Upper lobe of right lung (tissue), 1 donor: ENCODE results near the gene ROM1. TPM values are rescaled to one million over a fixed set of nuclear protein-coding genes. Genes with fewer than 3 reads are reported as not detected.
A peak's percentile ranks its signal among the peaks of the same experiment; 100 is the strongest.
"Not testable (repeated sequence)": the region's sequence is repeated elsewhere in the genome, so short reads cannot be mapped to it uniquely, and the experiment has no call there.

Experiments
- ATAC-seq: fragments of 200-7000 bp; cut with Tn5 transposase; one replicate; pipeline ENCODE4 v1.9.1; 2020; ENCODE audit warnings: mild to moderate bottlenecking, moderate library complexity
- DNase-seq: peaks from one replicate; pipeline ENCODE4 v3.0.0-alpha.2; 2020
- H3K27ac ChIP-seq: fragments of 200-600 bp; one replicate; pipeline ENCODE4 v1.8.0; 2022
- H3K27me3 ChIP-seq: fragments of 200-600 bp; one replicate; pipeline ENCODE4 v1.8.0; 2022; ENCODE audit warnings: mild to moderate bottlenecking
- H3K36me3 ChIP-seq: fragments of 200-600 bp; one replicate; pipeline ENCODE4 v1.8.0; 2022
- H3K4me1 ChIP-seq: fragments of 200-600 bp; one replicate; pipeline ENCODE4 v1.8.0; 2022
- H3K4me3 ChIP-seq: fragments of 200-600 bp; one replicate; pipeline ENCODE4 v1.8.0; 2022; ENCODE audit warnings: mild to moderate bottlenecking
- H3K9me3 ChIP-seq: fragments of 200-600 bp; one replicate; pipeline ENCODE4 v1.8.0; 2022
- intact Hi-C: fragments of 100-400 bp; cut with DNase I; formaldehyde crosslinking; loops from one replicate; pipeline ENCODE4 v1.11.0; 2022
- total RNA-seq: library from RNA; stranded (reverse); fragmentation: NEBNext Ultra II Directional; extraction: Animal tissue kit (Norgen Biotek cat#: 25700); gene quantifications from one replicate; pipeline ENCODE4 v1.2.1, GENCODE V29; 2021
- TF ChIP-seq, protein P1 (sequence below): fragments of 200-600 bp; IDR thresholded peaks from one replicate; pipeline ENCODE4 v1.8.0; 2022; ENCODE audit warnings: antibody characterized with exemption
- donor health status: DM: no; HTN: yes; CAD: no; lungs with severe emphysema.

The ROM1 gene
- total RNA-seq, 1 donor from 2014 or later: 5.2 TPM

DNA sequence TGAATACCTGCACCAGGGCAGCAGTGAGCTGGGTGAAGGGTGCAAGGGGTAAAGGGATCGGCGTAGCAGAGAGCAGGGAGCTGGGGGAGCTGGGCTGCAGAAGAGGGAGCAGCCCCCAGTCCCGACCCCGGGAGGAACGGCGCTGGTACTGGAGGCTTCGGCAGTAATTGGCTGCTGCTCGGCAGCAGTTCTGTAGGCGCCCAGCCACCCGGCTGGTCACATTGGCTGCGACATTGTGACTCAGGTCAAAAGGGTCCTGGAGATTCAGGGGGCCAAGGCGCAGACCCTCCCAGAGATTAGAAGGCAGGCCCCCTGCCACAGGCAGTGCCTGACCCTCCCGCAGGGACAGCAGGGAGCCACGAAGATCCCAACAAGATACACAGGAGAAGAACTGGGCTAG, 37.2 kb upstream of the ROM1 start:
- H3K27me3 ChIP-seq: no peaks in the 10 kb centered on the region
- no peak overlapping the region for H3K4me3 ChIP-seq
- H3K4me1 ChIP-seq: peaks cover 32% of the 10 kb centered on the region
- DNase-seq: no peak
- no peaks in the 10 kb centered on the region for H3K9me3 ChIP-seq
- H3K36me3 ChIP-seq: peaks cover 53% of the 10 kb centered on the region
- TF ChIP-seq, protein P1, sequence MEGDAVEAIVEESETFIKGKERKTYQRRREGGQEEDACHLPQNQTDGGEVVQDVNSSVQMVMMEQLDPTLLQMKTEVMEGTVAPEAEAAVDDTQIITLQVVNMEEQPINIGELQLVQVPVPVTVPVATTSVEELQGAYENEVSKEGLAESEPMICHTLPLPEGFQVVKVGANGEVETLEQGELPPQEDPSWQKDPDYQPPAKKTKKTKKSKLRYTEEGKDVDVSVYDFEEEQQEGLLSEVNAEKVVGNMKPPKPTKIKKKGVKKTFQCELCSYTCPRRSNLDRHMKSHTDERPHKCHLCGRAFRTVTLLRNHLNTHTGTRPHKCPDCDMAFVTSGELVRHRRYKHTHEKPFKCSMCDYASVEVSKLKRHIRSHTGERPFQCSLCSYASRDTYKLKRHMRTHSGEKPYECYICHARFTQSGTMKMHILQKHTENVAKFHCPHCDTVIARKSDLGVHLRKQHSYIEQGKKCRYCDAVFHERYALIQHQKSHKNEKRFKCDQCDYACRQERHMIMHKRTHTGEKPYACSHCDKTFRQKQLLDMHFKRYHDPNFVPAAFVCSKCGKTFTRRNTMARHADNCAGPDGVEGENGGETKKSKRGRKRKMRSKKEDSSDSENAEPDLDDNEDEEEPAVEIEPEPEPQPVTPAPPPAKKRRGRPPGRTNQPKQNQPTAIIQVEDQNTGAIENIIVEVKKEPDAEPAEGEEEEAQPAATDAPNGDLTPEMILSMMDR: no peak
- intact Hi-C loops: no loop called here
- peak overlapping the region; percentile 92 for H3K27ac ChIP-seq
- ATAC-seq: no peak

DNA sequence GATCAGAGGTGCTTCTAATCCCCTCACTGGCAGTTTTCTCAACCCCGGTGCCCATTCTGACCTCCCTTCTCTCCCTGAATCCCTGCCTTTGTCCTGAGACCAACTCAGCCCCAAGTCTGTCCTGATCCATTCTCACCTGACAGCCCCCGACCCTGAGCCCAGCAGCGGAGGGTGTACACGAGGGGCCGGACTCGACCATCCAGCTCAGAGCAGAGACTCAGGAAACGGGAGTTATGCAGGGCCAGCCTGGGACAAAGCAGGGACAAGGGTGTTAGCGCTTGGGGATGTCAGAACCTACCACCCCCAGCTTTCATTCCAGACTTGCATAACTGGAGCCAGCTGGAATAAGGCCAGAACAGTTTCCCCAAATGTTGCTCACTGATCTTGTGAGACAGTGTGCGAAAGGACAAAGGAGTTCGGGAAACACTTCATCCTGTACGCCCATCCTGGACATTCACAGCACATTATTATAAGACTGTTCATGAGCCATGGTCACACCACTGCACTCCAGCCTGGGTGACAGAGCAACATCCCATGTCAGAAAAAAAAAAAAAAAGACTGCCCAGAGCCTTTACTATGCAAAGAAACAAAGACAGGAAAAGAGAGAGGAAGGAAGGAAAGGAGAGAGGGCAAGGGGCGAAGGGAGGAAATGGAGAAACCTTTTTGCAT, 35.9 kb upstream of the ROM1 start:
- Histone ChIP-seq H3K9me3 (no peaks in the 10 kb centered on the region), H3K4me3 (no peak overlapping the region)
- intact Hi-C loops: no loop called here

GRCh38 chr11:62578541-62578940, 34.5 kb upstream of the ROM1 start:
- no peak for ATAC-seq
- TF ChIP-seq, protein P1: no peak
- peaks cover 61% of the 10 kb centered on the region for H3K36me3 ChIP-seq

More for the DNA sequence above, 35.9 kb upstream of the ROM1 start:
- peak overlapping the region; percentile 92 for H3K27ac ChIP-seq
- peaks cover 26% of the 10 kb centered on the region for H3K4me1 ChIP-seq
- TF ChIP-seq, protein P1: no peak
- peaks cover 55% of the 10 kb centered on the region for H3K36me3 ChIP-seq
- DNase-seq (no peak), ATAC-seq (peak; percentile 0)
- no peaks in the 10 kb centered on the region for H3K27me3 ChIP-seq

DNA sequence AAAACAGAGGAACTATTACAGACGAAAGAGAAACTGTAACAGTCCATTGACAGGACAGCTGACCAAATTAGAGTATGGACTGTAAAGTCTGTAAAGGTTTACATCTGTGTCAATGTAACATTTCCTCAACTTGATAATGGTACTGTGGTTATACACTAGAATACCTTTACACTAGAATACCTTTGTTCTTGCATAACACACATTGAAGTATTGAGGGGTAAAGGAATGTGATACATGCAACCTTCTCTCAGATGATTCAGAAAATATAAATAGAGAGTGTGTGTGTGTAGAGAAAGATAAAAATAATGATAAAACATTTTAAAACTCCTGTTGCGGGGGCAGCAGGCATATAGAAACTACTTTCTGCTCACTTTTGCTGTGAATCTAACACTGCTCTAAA, 33.8 kb upstream of the ROM1 start:
- no peak overlapping the region for H3K27ac ChIP-seq
- DNase-seq: no peak

More at GRCh38 chr11:62578541-62578940, 34.5 kb upstream of the ROM1 start:
- H3K4me1 ChIP-seq: peaks cover 19% of the 10 kb centered on the region
- no peaks in the 10 kb centered on the region for H3K9me3 ChIP-seq
- H3K27me3 ChIP-seq: no peaks in the 10 kb centered on the region
- no peak overlapping the region for H3K4me3 ChIP-seq
- intact Hi-C loops: no loop called here
- peak overlapping the region; percentile 92 for H3K27ac ChIP-seq
- DNase-seq: no peak

DNA sequence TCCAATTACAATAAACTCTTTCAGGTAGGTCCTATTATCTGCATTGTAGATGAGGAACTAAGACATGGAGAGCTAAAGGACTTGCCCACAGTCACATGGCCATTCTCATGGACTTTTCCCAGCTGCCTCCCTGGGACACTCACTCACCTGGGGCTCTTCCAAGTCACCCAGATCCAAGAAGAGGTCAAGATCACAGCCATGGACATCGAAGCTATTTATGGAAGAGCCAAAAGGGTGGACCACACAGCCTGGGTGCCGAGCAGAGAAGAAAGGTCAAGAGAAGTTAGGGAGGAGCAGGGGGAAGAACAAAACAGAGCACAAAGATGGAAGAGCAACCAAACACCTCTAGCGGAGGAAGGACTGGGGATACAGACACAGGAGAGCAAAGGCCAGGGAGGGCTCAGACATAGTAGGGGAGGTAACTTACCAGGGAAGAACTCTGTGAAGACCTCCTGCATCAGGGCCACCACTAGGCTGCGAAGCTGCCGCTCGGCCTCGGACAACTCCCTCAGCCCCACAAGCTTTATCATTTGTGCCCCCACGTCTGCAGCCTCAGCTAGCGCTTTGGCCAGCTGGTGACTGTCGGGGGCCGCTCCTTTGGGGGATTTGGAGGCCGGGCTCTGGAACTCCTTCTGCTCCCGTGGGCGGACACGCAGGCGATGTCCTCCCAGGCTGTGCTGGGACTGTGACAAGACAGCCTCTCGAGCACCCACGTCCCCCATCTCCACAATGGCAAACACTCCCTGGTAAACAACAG, 31.9 kb upstream of the ROM1 start:
- no peaks in the 10 kb centered on the region for H3K9me3 ChIP-seq
- DNase-seq (no peak), ATAC-seq (no peak)
- H3K27ac ChIP-seq: no peak overlapping the region
- H3K27me3 ChIP-seq: no peaks in the 10 kb centered on the region
- intact Hi-C loops: loop anchor here (10.0 kb wide), 1 partner anchor 1066 kb away; no protein-coding TSS in a partner anchor
- no peak overlapping the region for H3K4me3 ChIP-seq
- peaks cover 79% of the 10 kb centered on the region for H3K36me3 ChIP-seq
- H3K4me1 ChIP-seq: peaks cover 7% of the 10 kb centered on the region
- TF ChIP-seq, protein P1: no peak

More for the DNA sequence above, 33.8 kb upstream of the ROM1 start:
- intact Hi-C loops: no loop called here
- TF ChIP-seq, protein P1: no peak
- Histone ChIP-seq H3K9me3 (no peaks in the 10 kb centered on the region), H3K4me3 (no peak overlapping the region), H3K27me3 (no peaks in the 10 kb centered on the region), H3K4me1 (peaks cover 19% of the 10 kb centered on the region), H3K36me3 (peaks cover 67% of the 10 kb centered on the region)
- ATAC-seq: no peak

DNA sequence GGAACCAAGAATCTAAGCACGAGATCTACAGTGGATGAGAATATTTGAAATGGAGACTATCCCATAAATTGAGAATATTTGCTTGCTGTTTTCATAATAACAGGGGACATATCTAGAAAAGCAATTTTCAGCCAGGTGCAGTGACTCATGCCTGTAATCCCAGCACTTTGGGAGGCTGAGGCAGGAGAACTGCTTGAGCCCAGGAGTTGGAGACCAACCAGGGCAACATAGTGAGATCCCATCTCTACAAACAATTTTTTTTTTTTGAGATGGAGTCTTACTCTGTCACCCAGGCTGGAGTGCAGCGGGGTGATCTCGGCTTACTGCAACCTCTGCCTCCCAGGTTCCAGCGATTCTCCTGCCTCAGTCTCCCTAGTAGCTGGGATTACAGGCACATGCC, 31.3 kb upstream of the ROM1 start:
- H3K9me3 ChIP-seq, H3K4me3 ChIP-seq, DNase-seq, H3K4me1 ChIP-seq, H3K27ac ChIP-seq, H3K27me3 ChIP-seq, ATAC-seq: not testable (repeated sequence)
- intact Hi-C loops: loop anchor here (10.0 kb wide), 1 partner anchor 1067 kb away; no protein-coding TSS in a partner anchor
- peaks cover 79% of the 10 kb centered on the region for H3K36me3 ChIP-seq

DNA sequence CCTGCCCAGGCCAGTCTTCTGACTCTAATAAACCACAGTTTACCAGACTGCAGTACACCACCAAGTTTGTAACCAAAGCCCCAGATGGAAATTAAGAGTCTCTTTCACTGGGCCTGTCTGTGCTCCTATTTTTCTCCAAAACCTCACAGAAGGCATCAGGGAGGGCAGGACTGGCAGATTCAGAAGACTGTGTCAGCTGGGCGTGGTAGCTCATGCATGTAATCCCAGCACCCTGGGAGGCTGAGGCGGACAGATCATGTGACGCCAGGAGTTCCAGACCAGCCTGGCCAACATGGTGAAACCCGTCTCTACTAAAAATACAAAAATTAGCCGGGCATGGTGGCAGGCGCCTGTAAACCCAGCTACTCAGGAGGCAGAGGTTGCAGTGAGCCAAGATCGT, 27.7 kb upstream of the ROM1 start:
- intact Hi-C loops: loop anchor here (10.0 kb wide), 1 partner anchor 1071 kb away; no protein-coding TSS in a partner anchor
- peaks cover 78% of the 10 kb centered on the region for H3K36me3 ChIP-seq
- H3K27ac ChIP-seq, H3K4me3 ChIP-seq, H3K9me3 ChIP-seq, DNase-seq, ATAC-seq, H3K27me3 ChIP-seq: not testable (repeated sequence)
- peaks cover 12% of the 10 kb centered on the region for H3K4me1 ChIP-seq
